ENCODE results near the gene NLE1. TPM values are rescaled to one million over a fixed set of nuclear protein-coding genes. Genes with fewer than 3 reads are reported as not detected.
A peak's percentile ranks its signal among the peaks of the same experiment; 100 is the strongest.

The NLE1 gene
- total RNA-seq, 6 experiments from 2014 or later = 4.9 to 12.3 (median 5.9) TPM

DNA sequence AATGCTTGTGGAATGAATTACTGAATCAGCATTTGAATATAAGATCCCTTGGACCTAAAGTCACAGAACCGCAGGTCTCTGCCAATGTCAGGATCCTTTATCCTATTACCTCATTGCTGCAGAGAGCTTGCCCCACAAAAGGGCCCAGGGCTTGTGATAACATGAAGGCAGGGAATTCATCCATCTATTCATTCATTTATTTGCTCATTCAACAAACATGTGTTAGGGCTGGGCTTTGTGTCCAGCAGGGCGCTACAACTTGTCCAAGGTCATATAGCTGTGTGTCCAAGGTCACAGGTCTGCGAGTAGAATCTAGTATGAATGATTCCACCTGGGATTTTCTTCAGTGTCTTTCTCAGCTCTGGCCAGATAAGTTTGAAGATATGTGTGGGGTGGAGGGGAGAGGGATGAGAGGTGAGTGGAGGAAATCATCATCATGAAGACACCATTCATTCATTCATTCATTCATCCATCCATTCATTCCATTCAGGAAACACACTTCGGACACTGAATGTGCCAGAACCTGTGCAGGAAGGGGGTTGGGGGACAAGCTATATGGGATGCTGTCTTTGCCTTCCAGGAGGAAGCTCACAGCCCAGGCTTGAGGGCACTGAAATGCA lies 4.2 kb upstream of the NLE1 start:
- WGBS (ENCODE audit: insufficient coverage, low coverage, low lambda C conversion rate, missing lambda C conversion rate) = 50% methylated on average over 4 of the region's 4 CpGs
- ATAC-seq = no peak

GRCh38 chr17:35144840-35145239 lies 2.7 kb upstream of the NLE1 start:
- ATAC-seq (no peak), DNase-seq (no peak)
- H3K4me3 ChIP-seq = no peak overlapping the region
- H3K36me3 ChIP-seq = no peaks in the 10 kb centered on the region
- intact Hi-C loops (cut with DNase I) = no loop called here
- TF ChIP-seq, protein P1, sequence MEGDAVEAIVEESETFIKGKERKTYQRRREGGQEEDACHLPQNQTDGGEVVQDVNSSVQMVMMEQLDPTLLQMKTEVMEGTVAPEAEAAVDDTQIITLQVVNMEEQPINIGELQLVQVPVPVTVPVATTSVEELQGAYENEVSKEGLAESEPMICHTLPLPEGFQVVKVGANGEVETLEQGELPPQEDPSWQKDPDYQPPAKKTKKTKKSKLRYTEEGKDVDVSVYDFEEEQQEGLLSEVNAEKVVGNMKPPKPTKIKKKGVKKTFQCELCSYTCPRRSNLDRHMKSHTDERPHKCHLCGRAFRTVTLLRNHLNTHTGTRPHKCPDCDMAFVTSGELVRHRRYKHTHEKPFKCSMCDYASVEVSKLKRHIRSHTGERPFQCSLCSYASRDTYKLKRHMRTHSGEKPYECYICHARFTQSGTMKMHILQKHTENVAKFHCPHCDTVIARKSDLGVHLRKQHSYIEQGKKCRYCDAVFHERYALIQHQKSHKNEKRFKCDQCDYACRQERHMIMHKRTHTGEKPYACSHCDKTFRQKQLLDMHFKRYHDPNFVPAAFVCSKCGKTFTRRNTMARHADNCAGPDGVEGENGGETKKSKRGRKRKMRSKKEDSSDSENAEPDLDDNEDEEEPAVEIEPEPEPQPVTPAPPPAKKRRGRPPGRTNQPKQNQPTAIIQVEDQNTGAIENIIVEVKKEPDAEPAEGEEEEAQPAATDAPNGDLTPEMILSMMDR (IDR thresholded peaks at IDR 0.05) = no peak
- no peak for TF ChIP-seq POLR2A (IDR thresholded peaks at IDR 0.05)
- 70% methylated on average over 4 of the region's 4 CpGs for WGBS (ENCODE audit: insufficient coverage, low coverage, low lambda C conversion rate, missing lambda C conversion rate)
- no peaks in the 10 kb centered on the region for H3K9me3 ChIP-seq
- H3K27me3 ChIP-seq = no peaks in the 10 kb centered on the region
- peaks cover 0 to 10% (median 0%) of the 10 kb centered on the region in 4 donors for H3K4me1 ChIP-seq
- H3K27ac ChIP-seq = no peak overlapping the region

More for the DNA sequence above, 4.2 kb upstream of the NLE1 start:
- no peak overlapping the region for H3K27ac ChIP-seq
- TF ChIP-seq POLR2A (IDR thresholded peaks at IDR 0.05) = no peak
- TF ChIP-seq, protein P1 (IDR thresholded peaks at IDR 0.05) = no peak
- peaks cover 0 to 3% (median 0%) of the 10 kb centered on the region in 4 donors for H3K4me1 ChIP-seq
- no peak overlapping the region for H3K4me3 ChIP-seq
- intact Hi-C loops (cut with DNase I) = no loop called here
- DNase-seq = no peak
- H3K36me3 ChIP-seq = no peaks in the 10 kb centered on the region
- no peaks in the 10 kb centered on the region for H3K27me3 ChIP-seq
- no peaks in the 10 kb centered on the region for H3K9me3 ChIP-seq

DNA sequence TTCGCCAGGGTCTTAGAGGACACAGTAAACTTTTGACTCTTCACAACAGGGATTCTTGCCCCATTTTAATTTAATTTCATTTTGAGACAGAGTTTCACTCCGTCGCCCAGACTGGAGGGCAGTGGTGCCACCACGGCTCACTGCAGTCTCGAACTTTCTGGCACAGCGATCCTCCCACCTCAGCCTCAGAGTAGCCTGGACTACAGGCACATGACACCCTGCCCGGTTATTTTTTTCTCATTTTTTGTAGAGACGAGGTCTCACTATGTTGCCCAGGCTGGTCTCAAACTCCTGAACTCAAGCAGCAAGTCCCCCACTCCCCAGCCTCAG lies 329 bp upstream of the NLE1 start:
- DNase-seq (no peak), ATAC-seq (no peak)
- H3K4me3 ChIP-seq = peak overlapping the region in 1 of 3 donors; percentile 89
- no peaks in the 10 kb centered on the region for H3K27me3 ChIP-seq
- H3K9me3 ChIP-seq = no peaks in the 10 kb centered on the region
- TF ChIP-seq POLR2A (IDR thresholded peaks at IDR 0.05) = no peak
- TF ChIP-seq, protein P1 (IDR thresholded peaks at IDR 0.05) = no peak
- WGBS (ENCODE audit: insufficient coverage, low coverage, low lambda C conversion rate, missing lambda C conversion rate) = 54% methylated on average over 6 of the region's 8 CpGs
- intact Hi-C loops (cut with DNase I) = no loop called here
- peaks cover 0 to 18% (median under 1%) of the 10 kb centered on the region in 4 donors for H3K36me3 ChIP-seq
- no peak overlapping the region for H3K27ac ChIP-seq
- peaks cover 0 to 10% (median 0%) of the 10 kb centered on the region in 4 donors for H3K4me1 ChIP-seq

- Histone ChIP-seq H3K27ac (no peak overlapping the region), H3K27me3 (no peaks in the 10 kb centered on the region), H3K4me1 (peaks cover 0 to 10% (median 0%) of the 10 kb centered on the region in 4 donors), H3K9me3 (no peaks in the 10 kb centered on the region), H3K4me3 (no peak overlapping the region), H3K36me3 (peaks cover 0 to 60% (median 21%) of the 10 kb centered on the region in 4 donors)
- ATAC-seq (no peak), DNase-seq (peak in 1 of 3 donors; percentile 8)
- TF ChIP-seq, protein P1 (IDR thresholded peaks at IDR 0.05) = no peak
- TF ChIP-seq POLR2A (IDR thresholded peaks at IDR 0.05) = no peak
- intact Hi-C loops (cut with DNase I) = loop anchor here in 1 of 2 donors (10.0 kb wide), 1 partner anchor 723 kb away; no protein-coding TSS in a partner anchor
- WGBS (ENCODE audit: insufficient coverage, low coverage, low lambda C conversion rate, missing lambda C conversion rate) = no CpG with 5 or more reads among the region's 6 CpGs
These were observed 3.9 kb downstream of the NLE1 start for GRCh38 chr17:35138218-35138617.

Data from right lobe of liver (tissue), 6 donors.